NOMO-1 treated with dmso at 0.1 percent for 144 hours (cell line): ENCODE measurements around the gene MYO1D.
"Not testable (repeated sequence)": the region's sequence is repeated elsewhere in the genome, so short reads cannot be mapped to it uniquely, and the experiment has no call there.

ENCODE experiments used
- DNase-seq: peaks from one replicate; lab custom pipeline; 2025; ENCODE audit not compliant: unreplicated experiment; lab: John Stamatoyannopoulos, UW

Gene MYO1D

DNA sequence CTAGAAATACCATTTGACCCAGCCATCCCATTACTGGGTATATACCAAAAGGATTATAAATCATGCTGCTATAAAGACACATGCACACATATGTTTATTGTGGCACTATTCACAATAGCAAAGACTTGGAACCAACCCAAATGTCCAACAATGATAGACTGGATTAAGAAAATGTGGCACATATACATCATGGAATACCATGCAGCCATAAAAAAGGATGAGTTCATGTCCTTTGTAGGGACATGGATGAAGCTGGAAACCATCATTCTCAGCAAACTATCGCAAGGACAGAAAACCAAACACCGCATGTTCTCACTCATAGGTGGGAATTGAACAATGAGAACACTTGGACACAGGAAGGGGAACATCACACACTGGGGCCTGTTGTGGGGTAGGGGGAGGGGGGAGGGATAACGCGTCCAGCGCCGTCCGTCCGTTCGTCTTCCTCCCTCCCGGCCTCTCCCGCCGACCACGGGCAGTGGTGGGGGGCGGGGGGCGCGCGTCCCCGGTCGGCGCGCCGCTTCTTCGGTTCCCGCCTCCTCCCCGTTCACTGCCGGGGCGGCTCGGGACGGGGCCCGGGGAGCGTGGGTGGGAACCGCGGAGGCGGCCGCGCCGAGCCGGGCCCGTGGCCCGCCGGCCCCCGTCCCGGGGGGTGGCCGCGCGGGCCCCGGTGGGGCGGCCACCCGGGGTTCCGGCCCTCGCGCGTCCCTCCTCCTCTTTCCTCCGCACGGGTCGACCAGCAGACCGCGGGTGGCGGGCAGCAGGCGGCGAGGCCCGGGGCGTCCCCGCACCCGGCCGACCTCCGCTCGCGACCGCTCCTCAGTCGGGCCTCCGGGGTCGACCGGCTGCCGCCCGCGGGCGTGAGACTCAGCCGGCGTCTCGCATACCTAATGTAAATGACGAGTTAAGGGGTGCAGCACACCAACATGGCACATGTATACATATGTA, 54.7 kb downstream of the MYO1D start:
- DNase-seq = not testable (repeated sequence)

- no peak for DNase-seq
Measured at GRCh38 chr17:32820440-32820839, 56.5 kb downstream of the MYO1D start.

DNA sequence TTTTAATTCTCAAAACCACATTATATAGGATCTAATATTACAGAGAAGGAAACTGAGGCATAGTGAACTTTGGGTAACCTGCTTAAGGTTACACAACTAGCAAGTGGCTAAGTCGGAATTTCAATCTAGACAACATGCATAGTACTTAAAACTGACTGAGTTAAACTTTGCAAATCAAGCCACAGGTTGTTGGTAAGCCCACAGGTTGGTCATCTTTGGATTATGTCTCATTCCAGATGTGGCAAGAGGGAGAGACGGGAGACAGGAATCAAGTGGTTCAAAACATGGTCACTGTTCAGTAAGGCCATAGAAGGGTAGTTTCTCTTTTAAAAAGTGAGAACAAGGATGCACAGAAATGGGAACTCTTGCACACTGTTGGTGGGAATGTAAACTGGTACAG, 57.1 kb downstream of the MYO1D start:
- DNase-seq = no peak

DNA sequence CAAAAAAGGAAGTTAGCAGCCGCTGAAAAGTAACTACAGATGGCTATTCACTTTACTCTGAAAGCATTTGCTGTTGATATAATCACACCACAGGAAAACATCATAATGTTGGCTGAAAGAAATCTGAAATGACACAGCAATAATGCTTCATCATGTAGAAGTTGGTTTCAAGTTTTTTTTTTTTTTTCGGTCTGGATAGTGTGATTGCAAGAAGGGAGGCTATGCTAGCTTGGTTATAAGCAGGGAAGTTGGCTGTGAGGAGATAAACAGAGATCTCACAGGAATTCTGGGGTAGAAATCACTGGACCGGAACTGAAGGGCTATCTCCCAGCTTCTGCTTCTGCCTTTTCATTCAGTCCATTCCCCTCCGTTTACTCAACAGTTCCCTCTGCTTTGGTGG, 57.9 kb downstream of the MYO1D start:
- DNase-seq = no peak

- no peak for DNase-seq
Measured at GRCh38 chr17:32815460-32815859, 61.5 kb downstream of the MYO1D start.

DNA sequence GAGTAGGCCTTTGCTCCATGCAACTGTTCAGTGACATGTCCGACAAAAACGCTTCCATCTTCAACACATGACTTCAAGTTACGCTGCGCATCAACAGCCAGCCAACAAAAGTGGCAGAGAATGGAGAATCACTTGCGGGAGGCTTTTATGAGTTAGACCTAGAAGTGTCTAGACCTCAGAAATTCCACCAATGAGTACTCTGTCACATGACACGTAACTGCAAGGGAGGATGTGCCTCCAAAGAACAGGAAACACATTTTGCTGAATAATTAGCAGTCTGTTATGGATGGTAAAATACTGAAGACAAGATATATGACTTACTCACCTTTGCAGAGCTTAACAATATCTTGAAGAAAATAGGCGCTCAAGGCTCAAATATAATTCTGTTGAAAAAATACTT, 62.1 kb downstream of the MYO1D start:
- DNase-seq = no peak

GRCh38 chr17:32813021-32813420, 63.9 kb downstream of the MYO1D start:
- no peak for DNase-seq

- no peak for DNase-seq
Measured at GRCh38 chr17:32810690-32811089, 66.2 kb downstream of the MYO1D start.

GRCh38 chr17:32807577-32807976, 69.3 kb downstream of the MYO1D start:
- DNase-seq = no peak

- DNase-seq = no peak
Measured at GRCh38 chr17:32806646-32807045, 70.3 kb downstream of the MYO1D start.

GRCh38 chr17:32805029-32805976, 71.6 kb downstream of the MYO1D start:
- DNase-seq = no peak

- DNase-seq = no peak
Measured at GRCh38 chr17:32803544-32803943, 73.4 kb downstream of the MYO1D start.

- no peak for DNase-seq
Measured at GRCh38 chr17:32802306-32802705, 74.6 kb downstream of the MYO1D start.

GRCh38 chr17:32801641-32802040, 75.3 kb downstream of the MYO1D start:
- no peak for DNase-seq

DNA sequence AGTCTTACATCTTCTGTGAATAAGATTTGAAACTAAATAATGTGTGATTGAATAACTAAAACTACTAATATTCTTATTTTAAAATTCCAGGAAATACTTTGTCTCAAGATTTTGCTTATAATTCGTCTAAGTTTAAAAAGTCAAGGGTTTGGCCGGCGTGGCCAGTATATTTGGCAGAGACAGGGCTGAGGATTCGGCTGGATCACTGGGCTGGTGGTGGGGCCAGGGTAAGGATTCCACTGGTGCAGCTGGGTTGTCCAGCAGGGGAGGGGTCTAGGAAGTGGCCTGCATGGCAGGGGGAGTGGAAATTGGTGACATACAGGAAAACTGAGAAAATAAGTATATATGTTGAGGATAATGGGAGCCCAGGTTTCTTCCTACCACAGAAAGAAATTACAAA, 75.7 kb downstream of the MYO1D start:
- DNase-seq = no peak

DNA sequence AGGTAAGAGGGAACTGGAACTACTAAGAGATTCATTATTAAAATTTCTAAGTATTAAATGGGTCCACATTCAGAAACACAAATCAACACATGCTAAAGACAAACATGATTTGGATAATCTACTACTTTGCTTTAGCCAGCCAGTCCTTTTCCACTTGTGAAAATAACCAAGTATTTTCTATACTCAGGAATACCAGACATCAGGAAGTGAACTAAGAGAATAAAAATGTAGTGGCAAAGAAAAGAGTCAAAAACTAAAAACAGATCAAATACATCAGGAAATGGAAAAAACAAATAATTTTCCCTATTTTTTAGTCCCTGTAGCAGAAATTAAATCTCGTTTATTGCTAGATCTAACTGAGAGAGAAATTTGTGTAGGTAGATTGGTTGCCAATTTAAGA, 78.0 kb downstream of the MYO1D start:
- DNase-seq = no peak

DNA sequence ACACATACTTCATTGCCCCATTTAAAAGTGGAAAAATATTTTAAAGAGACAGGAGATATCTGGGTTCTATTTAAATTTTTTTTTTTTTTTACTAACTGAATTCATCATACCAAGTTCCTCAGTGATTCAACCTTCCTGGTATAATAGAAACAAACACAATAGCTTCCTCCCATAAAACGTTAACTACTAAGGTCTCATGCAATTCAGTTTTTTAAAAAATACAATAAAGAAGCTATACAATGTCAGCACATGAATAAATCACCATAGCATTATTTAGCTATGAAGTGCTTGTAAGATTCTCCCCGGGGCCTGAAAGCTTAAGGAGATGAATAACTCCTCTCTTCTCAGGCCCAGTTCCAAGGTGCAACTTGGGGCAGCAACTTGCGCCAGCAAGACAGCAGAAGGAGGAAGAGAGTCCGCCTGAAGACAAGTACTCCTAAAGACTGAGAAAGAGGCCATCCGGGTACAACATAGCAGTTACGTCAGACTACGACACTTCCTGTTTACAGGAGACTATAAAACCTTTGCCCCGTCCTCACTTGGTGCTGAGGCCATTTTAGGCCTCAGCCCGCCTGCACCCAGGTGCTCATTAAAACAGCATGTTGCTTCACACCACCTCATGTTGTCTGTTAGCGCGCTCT, 81.5 kb downstream of the MYO1D start:
- no peak for DNase-seq

GRCh38 chr17:32794533-32795246, 82.2 kb downstream of the MYO1D start:
- no peak for DNase-seq

DNA sequence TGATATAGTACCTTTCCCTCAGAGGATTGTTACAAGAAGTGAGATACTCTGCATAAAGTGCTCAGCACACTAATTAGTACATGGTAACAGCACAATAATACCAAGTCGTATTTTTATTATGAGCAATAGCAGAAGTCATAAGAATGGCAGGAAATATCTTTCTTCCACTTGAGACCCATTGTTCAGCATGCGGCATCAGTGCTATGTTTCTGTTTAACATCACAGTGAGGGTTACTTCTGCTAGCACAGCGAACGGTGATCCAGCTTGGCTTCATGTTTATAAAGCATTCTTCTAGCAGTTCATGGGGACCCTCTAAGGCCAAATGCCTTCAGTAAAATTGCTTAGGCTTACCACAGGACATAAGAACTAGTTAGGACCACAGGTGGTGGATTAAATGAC, 83.1 kb downstream of the MYO1D start:
- DNase-seq = no peak

DNA sequence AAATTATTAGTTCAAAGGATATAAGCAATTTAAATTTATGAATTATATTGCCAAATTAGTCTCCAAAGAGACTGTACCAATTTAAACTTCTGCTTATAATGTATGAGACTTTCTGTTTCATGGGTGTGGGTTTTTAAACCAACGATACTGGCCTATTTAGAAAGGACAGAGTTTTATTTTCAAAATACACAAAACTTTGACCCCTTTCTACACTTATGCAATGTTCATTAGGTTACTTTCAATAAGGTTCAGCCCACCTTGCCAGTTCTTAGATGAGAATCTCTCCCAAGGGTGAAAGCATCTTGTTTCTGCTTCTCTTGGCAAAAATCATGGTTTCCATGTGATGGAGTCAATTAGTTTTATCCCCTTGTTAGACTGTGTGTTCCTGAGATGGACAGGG, 84.7 kb downstream of the MYO1D start:
- DNase-seq = no peak

DNA sequence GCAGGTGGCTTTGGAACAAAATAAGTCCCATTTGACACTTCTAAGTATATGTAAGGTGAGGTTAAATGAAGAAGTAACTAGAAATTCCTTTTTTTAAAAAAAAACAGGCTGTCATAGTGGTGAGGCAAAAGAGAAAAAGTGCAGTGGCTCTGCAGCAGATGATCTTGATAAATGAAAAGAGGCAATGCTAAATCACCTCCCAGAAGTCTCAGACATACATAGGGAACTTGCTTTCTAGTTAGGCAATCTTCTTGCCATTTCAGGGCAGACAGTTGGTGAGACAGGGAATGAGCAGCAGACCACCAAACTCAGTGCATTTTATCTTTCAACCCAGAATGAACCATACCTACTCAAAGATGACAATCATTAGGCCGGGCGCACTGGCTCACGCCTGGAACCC, 90.8 kb downstream of the MYO1D start:
- DNase-seq = no peak
